KOPT-K1 (cell line): ENCODE measurements around the gene RSRP1.
"Not testable (repeated sequence)": the region's sequence is repeated elsewhere in the genome, so short reads cannot be mapped to it uniquely, and the experiment has no call there.

Experiments used
- H3K27ac ChIP-seq: fragments of 200-600 bp; sonication (generic); 2 replicates; pipeline ENCODE4 v1.5.1; 2016; ENCODE audit warnings: antibody characterized with exemption, mild to moderate bottlenecking, low read depth, low read length; ENCODE audit not compliant: poor library complexity, severe bottlenecking
- H3K36me3 ChIP-seq: fragments of 200-600 bp; sonication (generic); 2 replicates; pipeline ENCODE4 v1.5.1; 2017; ENCODE audit warnings: antibody characterized with exemption, mild to moderate bottlenecking, low read length, moderate library complexity; ENCODE audit not compliant: insufficient read depth
- H3K9me3 ChIP-seq: fragments of 200-600 bp; sonication (generic); 2 replicates; pipeline ENCODE4 v1.5.1; 2017; ENCODE audit warnings: antibody characterized with exemption, low read length, mild to moderate bottlenecking; ENCODE audit not compliant: insufficient read depth, poor library complexity, severe bottlenecking

RSRP1 gene, protein sequence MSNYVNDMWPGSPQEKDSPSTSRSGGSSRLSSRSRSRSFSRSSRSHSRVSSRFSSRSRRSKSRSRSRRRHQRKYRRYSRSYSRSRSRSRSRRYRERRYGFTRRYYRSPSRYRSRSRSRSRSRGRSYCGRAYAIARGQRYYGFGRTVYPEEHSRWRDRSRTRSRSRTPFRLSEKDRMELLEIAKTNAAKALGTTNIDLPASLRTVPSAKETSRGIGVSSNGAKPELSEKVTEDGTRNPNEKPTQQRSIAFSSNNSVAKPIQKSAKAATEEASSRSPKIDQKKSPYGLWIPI

DNA sequence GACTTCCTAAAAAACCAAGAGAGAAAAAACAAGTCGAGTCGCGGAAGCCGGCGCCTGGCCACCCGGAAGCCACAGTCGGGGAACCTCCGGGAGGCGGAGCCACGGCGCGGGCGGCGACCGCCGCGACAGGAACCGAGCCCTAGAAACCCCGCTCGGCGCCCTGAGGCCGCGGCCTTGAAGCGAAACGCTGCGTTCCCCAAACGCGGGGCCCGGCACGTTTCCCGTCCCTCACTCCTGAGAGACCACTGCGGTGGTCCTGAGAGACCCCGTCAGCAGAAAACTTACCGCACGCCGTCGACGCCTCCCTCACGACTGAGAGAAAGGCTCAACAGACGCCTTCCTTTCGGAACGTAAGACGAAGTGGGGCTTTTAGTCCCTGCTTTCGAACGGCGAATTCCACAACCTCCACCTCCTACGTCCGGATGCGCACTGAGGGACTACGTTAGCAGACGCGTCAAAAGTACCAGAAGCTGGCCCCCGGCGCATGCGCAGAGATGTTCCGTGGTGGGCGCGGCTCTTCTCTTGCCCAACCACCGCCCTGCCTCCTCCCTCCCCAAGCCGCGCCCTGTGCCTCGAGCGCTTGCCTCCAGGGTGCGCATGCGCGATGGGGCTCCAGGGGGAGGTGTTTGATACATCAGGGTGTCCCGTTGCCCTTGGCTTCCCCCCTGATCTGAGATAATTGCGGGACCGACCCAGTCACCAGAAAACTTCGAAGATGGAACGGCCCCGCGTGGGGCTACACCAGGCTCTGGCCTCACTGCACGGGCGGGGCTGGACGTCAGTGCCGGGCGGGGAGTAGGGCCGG, at the start of gene RSRP1:
Gene RSRP1 (minus strand): TSS at position 431 of the 805 bp plus-strand sequence. CDS start 491 bp downstream, outside the sequence.
- H3K9me3 ChIP-seq, result no peaks in the 10 kb centered on the region
- H3K36me3 ChIP-seq, result peaks cover 37% of the 10 kb centered on the region

GRCh38 chr1:25296501-25296900, 49.2 kb upstream of the RSRP1 start:
- H3K27ac ChIP-seq, H3K36me3 ChIP-seq, H3K9me3 ChIP-seq: not testable (repeated sequence)

More for the DNA sequence above, at the start of gene RSRP1:
- peak within 1 kb of the TSS; percentile 92 for H3K27ac ChIP-seq

GRCh38 chr1:25294889-25295826, 47.9 kb upstream of the RSRP1 start:
- not testable (repeated sequence) for H3K27ac ChIP-seq, H3K9me3 ChIP-seq

GRCh38 chr1:25293426-25293825, 46.2 kb upstream of the RSRP1 start:
- H3K36me3 ChIP-seq, H3K27ac ChIP-seq, H3K9me3 ChIP-seq: not testable (repeated sequence)

More at GRCh38 chr1:25294889-25295826, 47.9 kb upstream of the RSRP1 start:
- not testable (repeated sequence) for H3K36me3 ChIP-seq

DNA sequence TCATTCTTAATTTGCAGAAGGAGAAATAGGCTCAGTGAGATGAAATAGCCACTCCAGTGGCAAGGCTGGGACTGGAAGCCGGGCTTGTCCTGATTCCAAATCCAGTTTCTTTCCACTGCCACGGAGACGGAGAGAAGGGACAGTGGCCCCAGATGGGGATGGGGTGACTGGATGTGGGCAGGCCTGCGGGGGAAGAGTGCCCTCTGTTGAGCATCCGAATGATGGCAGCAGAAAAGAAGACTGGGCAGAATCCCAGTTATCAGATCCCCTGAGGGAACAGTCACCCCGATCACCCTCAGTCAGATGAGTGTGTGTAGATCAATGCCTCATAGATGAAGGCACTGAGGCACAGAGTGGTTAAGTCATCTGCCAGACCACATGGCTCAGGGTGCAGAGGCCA, 42.8 kb upstream of the RSRP1 start:
- not testable (repeated sequence) for H3K27ac ChIP-seq, H3K36me3 ChIP-seq

DNA sequence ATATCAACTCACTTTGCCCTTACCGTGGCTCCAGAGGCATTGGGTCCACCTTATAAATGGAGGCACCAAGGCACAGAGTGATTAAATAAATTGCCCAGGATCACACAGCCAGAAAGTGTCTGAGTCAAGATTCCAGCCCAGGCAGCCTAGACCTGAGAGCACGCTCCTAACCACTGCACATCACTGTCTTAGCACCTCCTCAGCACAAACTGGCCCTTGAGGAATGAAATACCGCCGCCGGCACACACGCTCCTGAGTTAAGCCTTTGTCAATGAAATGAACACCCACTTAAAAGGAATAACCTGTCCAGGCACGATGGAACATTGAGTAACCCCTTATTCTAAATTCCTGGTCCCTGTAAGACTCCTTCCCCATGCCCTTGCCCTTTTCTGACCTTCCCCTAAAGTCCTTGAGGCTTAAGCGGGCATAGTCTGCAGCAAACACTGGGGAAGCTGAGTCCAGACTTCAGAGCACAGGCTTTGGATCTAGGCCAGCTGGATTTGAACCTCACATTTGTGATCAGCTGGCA, 41.4 kb upstream of the RSRP1 start:
- H3K9me3 ChIP-seq, H3K36me3 ChIP-seq, H3K27ac ChIP-seq: not testable (repeated sequence)

More for the DNA sequence above, 42.8 kb upstream of the RSRP1 start:
- H3K9me3 ChIP-seq, result not testable (repeated sequence)

- H3K36me3 ChIP-seq, H3K27ac ChIP-seq: not testable (repeated sequence)
These were observed 39.9 kb upstream of the RSRP1 start for GRCh38 chr1:25287164-25287563.

GRCh38 chr1:25285862-25286261, 38.6 kb upstream of the RSRP1 start:
- not testable (repeated sequence) for H3K27ac ChIP-seq

More at GRCh38 chr1:25287164-25287563, 39.9 kb upstream of the RSRP1 start:
- H3K9me3 ChIP-seq, result not testable (repeated sequence)

GRCh38 chr1:25279693-25280111, 32.4 kb upstream of the RSRP1 start:
- H3K27ac ChIP-seq, result not testable (repeated sequence)

More at GRCh38 chr1:25285862-25286261, 38.6 kb upstream of the RSRP1 start:
- not testable (repeated sequence) for H3K9me3 ChIP-seq, H3K36me3 ChIP-seq

GRCh38 chr1:25278790-25279189, 31.5 kb upstream of the RSRP1 start:
- not testable (repeated sequence) for H3K27ac ChIP-seq, H3K9me3 ChIP-seq, H3K36me3 ChIP-seq

More at GRCh38 chr1:25279693-25280111, 32.4 kb upstream of the RSRP1 start:
- H3K9me3 ChIP-seq, H3K36me3 ChIP-seq: not testable (repeated sequence)

GRCh38 chr1:25278358-25278757, 31.1 kb upstream of the RSRP1 start:
- H3K27ac ChIP-seq, H3K36me3 ChIP-seq, H3K9me3 ChIP-seq: not testable (repeated sequence)

GRCh38 chr1:25277295-25277694, 30.0 kb upstream of the RSRP1 start:
- H3K36me3 ChIP-seq, H3K27ac ChIP-seq, H3K9me3 ChIP-seq: not testable (repeated sequence)

DNA sequence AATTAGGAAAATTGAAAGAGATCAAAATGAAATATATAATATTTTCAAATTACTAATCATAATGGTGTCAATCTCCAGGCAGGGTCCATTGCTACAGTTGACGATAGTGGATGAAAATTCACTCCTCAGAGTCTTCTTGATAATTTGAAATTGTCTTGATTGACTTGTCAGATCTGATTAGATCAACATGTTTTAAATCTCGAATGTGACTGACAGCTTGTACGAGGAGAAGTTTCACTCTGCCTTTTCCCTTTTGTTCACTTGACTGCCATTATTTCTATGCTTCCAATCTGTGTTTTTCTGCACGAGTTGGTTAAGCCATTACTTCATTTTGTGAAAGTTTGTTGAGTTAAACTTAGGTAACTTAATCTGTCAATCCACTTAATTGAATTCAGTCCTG, 28.4 kb upstream of the RSRP1 start:
- not testable (repeated sequence) for H3K36me3 ChIP-seq, H3K9me3 ChIP-seq, H3K27ac ChIP-seq

GRCh38 chr1:25272238-25272637, 25.0 kb upstream of the RSRP1 start, which contains the start of gene RHD:
Gene RHD (plus strand): TSS chr1:25272509. CDS start chr1:25272548, 39 bp downstream.
- H3K9me3 ChIP-seq, H3K36me3 ChIP-seq, H3K27ac ChIP-seq: not testable (repeated sequence)
